Measurements from ENCODE around the gene TOR1AIP1.

DNA sequence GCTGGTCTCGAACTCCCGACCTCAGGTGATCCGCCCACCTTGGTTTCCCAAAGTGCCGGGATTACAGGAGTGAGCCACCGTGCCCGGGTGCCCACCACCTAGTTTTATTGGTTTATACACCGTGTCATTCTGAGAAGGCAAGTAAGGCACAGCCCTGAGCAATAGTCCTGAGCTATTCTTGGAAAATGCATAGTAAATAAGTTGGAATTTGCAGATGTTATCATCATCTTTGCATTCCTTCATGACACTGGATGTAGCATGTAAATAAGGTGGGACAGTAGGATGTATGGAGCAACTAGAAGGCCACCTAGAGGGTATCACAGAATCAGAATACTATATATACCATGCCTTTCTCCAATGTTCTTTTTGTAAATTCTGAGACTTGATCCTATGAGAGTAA lies 15.5 kb upstream of the TOR1AIP1 start:
- TF ChIP-seq, protein P1, sequence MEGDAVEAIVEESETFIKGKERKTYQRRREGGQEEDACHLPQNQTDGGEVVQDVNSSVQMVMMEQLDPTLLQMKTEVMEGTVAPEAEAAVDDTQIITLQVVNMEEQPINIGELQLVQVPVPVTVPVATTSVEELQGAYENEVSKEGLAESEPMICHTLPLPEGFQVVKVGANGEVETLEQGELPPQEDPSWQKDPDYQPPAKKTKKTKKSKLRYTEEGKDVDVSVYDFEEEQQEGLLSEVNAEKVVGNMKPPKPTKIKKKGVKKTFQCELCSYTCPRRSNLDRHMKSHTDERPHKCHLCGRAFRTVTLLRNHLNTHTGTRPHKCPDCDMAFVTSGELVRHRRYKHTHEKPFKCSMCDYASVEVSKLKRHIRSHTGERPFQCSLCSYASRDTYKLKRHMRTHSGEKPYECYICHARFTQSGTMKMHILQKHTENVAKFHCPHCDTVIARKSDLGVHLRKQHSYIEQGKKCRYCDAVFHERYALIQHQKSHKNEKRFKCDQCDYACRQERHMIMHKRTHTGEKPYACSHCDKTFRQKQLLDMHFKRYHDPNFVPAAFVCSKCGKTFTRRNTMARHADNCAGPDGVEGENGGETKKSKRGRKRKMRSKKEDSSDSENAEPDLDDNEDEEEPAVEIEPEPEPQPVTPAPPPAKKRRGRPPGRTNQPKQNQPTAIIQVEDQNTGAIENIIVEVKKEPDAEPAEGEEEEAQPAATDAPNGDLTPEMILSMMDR (IDR thresholded peaks at IDR 0.05; ENCODE audit: low read depth, low read length), result no peak
- TF ChIP-seq POLR2A (IDR thresholded peaks at IDR 0.05; ENCODE audit: extremely low read depth, insufficient read length) (no peak), MYC (IDR thresholded peaks at IDR 0.05; ENCODE audit: low read depth, low read length) (no peak)
- TF ChIP-seq, protein P2, sequence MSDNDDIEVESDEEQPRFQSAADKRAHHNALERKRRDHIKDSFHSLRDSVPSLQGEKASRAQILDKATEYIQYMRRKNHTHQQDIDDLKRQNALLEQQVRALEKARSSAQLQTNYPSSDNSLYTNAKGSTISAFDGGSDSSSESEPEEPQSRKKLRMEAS (IDR thresholded peaks at IDR 0.05; ENCODE audit: low read depth, low read length), result no peak

Measured in NB4 (cell line).